CD4-positive, alpha-beta T cell treated with Interferon alpha-2 for 1 hour (primary cell): Measurements from ENCODE around the gene AP1M2.
"Not testable (repeated sequence)": the region's sequence is repeated elsewhere in the genome, so short reads cannot be mapped to it uniquely, and the experiment has no call there.

Source experiments
- DNase-seq, 2 donors: peaks; one replicate each; pipeline ENCODE4 v3.0.0-alpha.2; 2020 to 2022

Gene AP1M2

GRCh38 chr19:10600149-10600548 lies 13.0 kb upstream of the AP1M2 start:
- DNase-seq, result no peak

GRCh38 chr19:10593820-10594637 lies 6.9 kb upstream of the AP1M2 start:
- no peak for DNase-seq

- no peak for DNase-seq
Observed at GRCh38 chr19:10593148-10593547, 6.0 kb upstream of the AP1M2 start.

DNA sequence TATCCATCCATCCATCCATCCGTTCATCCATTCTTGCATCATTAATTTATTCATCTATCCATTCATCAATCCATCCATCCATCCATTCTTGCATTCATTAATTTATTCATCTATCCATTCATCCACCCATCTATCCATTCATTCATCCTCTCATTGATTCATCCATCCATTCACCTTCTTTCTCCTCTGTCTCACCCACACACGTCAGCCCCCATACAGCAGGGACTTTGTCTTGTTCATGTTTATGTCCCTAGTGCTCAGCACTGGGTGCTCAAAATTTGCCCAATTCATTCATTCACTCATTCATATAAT lies 683 bp upstream of the AP1M2 start:
- no peak for DNase-seq

DNA sequence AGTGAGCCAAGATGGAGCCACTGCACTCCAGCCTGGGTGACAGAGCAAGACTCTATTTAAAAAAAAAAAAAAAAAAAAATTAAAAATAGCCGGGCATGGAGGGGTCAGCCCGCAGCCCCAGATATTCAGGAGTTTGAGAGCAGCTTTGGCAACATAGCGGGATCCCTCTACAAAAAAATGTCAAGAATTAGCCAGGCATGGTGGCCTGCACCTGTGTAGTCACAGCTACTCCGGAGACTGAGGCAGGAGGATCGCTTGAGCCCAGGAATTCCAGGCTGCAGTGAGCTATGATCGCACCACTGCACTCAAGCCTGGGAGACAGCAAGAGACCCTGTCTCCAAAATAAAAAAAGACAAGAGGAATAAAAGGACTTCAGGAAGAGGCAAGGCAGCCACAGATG lies 716 bp downstream of the AP1M2 start:
- DNase-seq, result no peak

DNA sequence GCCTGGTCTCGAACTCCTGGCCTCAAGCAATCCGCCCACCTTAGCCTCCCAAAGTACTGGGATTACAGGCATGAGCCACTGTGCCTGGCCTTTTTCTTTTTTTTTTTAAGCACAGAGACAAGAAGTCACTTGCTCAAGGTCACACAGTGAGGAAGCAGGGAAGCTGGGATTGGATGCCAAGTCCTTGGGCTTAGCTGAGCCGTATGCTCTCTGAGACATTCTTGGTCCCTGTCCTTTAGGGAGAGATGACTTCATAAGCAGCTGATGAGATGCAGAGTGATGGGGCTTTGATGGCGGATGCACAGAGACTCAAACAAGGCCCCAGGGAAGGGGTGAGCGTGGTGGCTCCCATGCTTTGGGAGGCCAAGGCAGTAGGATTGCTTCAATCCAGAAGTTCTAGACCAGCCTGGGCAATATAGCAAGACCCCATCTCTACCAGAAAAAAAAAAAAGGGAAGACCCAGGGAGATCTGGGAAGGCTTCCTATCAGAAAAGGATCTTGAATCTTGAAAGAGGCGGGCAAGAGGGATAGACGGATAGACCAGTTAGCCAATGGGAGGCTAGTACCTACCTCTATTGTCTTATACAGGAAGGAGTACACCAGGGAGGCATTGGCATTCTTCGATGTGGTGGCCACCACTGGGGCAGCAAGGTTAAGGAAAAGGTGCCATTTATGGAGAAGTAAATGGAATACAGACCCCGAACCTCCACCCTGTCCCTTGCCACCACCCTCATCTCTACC lies 3.9 kb downstream of the AP1M2 start:
- no peak for DNase-seq

- no peak for DNase-seq
Observed at GRCh38 chr19:10582091-10582490, 5.0 kb downstream of the AP1M2 start.

- peak; percentile 90 to 92 for DNase-seq
Observed at GRCh38 chr19:10580979-10581631, 6.0 kb downstream of the AP1M2 start.

DNA sequence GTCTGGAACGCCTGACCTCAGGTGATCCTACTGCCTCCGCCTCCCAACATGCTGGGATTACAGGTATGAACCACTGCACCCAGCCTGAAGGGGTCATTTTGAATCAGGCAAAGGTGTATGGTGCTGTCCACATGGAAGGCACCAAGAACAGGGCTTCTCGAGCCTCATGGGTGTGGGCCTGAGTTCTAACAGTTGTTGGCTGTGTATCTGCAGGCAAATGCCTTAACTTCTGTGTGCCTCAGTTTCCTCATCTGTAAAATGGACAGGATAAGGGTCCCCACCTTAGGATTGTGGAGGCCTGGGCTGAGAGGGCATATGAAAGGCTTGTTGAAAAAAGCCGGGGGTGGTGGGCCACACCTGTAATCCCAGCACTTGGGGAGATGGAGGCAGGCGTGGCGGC lies 9.2 kb downstream of the AP1M2 start:
- no peak for DNase-seq

DNA sequence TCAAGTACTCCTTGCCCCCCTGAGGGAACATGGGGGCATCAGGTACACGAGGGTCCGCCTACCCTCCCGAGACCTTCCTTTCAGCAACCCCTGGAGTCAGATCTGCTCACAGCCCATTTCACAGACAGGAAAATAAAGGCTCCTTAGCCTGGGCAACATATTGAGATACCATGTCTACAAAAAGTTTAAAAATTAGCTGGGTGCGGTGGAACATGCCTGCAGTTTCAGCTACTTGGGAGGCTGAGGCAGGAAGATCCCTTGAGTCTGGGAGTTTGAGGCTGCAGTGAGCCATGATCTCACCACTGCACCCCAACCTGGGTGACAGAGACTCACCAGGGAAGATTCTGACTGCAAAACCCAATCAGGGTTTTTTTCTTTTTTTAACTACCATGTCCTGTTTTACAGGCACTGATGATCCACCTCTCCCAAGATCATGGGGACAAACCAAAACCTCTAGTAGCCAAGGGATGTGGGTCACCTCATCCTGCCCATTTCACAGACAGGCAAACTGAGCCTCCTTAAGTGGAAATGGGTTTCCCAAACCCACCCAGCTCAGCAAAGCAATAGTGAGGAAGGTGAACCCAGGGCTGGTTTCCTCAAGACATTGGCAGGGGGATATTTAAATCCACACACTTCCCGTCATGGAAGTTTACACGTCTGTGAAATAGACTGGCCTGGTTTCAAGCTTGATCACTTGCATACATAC lies 11.9 kb downstream of the AP1M2 start:
- no peak for DNase-seq

GRCh38 chr19:10574462-10574861 lies 12.7 kb downstream of the AP1M2 start:
- DNase-seq, result no peak

- not testable (repeated sequence) for DNase-seq
Observed at GRCh38 chr19:10573793-10574192, 13.3 kb downstream of the AP1M2 start.

DNA sequence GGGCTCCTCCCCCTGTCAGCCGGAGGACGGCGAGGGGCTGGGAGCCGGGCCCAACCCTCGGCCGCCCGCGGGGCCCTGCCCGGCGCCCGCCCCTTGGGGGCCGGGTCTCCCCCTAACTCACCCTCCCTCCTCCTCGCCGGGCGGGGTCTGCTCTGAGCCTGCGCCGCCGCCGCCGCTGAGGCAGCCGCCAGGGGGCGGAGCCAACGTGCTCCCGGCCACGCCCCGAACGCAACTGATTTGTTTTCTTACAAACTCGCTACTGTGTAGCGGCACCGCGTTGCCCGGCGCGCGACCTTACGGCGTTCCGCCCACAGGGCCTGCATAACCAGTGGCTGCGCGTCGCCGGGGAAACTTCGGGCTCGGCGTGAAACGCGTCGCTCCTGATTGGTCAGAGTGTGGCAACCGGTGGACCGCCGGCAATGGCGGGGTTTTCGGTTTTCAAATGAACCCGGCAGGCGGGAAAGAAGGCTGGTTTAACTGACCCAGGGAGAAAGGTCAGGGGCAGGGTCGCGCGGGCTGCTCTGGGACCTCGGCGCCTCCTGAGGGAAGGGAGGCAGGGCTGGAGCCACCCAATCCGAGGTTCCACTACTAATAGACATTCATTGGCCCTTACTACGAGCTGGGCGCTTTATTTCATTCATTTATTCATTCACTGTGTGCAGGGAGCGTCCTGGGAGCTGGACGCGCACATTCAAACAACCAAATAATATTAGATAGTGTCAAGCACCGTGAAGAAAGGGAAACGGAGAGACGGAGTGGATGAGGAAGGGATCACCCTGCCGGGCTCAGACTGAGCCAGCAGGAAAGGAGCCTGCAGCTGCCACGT lies 18.1 kb downstream of the AP1M2 start, which contains the start of gene CDKN2D:
Gene CDKN2D (minus strand): TSS at position 154 of the 826 bp plus-strand sequence. CDS start 326 bp downstream, outside the sequence.
- peak; percentile 100 for DNase-seq

GRCh38 chr19:10568062-10568825 lies 18.9 kb downstream of the AP1M2 start:
- DNase-seq, result peak; percentile 33 to 62

DNA sequence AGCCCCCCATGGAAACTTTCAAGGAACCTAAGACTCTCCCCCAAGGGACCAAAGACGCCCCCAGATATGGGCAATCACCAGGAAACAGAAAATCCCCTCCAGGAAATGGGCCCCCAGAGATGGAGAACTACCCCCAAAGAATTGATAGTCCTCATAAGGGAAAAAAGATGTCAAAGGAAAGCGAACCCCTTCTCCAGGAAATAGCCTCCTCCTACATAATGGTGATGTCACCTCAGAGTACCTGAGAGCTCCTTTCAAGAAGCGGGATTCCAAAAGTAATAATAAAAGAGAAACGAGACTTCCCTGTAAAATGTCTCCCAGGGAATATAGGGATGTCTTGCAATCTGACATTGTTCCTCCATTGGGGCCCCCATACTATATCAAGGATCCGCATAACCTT lies 19.5 kb downstream of the AP1M2 start:
- peak in 1 of 2 donors; percentile 55 for DNase-seq

GRCh38 chr19:10566658-10567410 lies 20.3 kb downstream of the AP1M2 start:
- peak; percentile 73 to 85 for DNase-seq

- no peak for DNase-seq
Observed at GRCh38 chr19:10566408-10566657, 20.8 kb downstream of the AP1M2 start.

- peak; percentile 100 for DNase-seq
Observed at GRCh38 chr19:10565567-10566407, 21.3 kb downstream of the AP1M2 start, which contains the start of gene KRI1. Gene KRI1, minus strand, starts transcription at chr19:10566010. Its CDS starts 11 bp downstream, at chr19:10565999.

DNA sequence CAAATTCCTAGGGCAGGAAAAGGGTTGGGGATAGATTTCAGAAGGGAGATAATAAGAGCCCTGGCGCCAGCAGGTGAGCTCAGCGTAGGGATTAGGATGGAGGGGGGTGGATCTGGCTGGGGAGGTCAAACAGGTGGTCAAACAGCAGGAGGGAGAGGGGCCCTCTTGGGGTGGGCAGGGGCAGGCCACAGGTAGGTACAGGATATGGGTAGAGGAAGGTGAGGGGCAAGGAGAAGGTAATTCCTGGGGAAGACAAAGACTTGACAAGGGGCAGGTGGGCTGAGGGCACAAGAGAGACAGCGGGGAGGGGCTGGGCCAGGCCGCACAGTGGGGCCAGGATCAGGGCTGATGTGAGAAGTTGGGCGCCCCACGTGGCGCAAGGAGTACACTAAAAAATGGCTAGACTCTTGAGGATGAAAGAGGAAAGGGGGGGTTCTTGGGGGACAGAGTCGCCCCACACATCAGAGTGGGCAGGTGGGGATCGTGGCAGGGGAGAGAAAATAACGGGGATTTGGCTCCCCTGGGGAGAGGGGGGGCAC lies 22.0 kb downstream of the AP1M2 start:
- DNase-seq, result peak; percentile 63 to 69
